ENCODE measurements around the gene SMG6. TPM values are rescaled to one million over a fixed set of nuclear protein-coding genes. Genes with fewer than 3 reads are reported as not detected.

SMG6 gene
- polyA plus RNA-seq, 4 donors, result 15.9 to 17.1 (median 16.4) TPM

GRCh38 chr17:2105663-2106062 lies 197.9 kb downstream of the SMG6 start:
- DNase-seq (peak in 1 of 2 donors; percentile 67), FAIRE-seq (no peak)
- Histone ChIP-seq H3K4me3 (ENCODE audit: low read depth in 1 of 3, low read length in 3 of 3) (no peak overlapping the region), H3K27me3 (ENCODE audit: control insufficient read depth in 3 of 3, insufficient read depth in 3 of 3, low read length in 3 of 3) (no peaks in the 10 kb centered on the region), H3K27ac (ENCODE audit: low read depth in 1 of 3, low read length in 2 of 3) (peak overlapping the region in 2 of 3 donors; percentile 0 to 74), H3K4me1 (ENCODE audit: control insufficient read depth in 3 of 3, insufficient read depth in 2 of 3, low read depth in 1 of 3, low read length in 2 of 3) (peaks cover 6 to 24% (median 8%) of the 10 kb centered on the region in 3 donors), H3K9me3 (ENCODE audit: control insufficient read depth in 2 of 2, insufficient read depth in 1 of 2, low read depth in 1 of 2, low read length in 1 of 2) (no peaks in the 10 kb centered on the region), H3K36me3 (ENCODE audit: control insufficient read depth in 3 of 3, insufficient read depth in 2 of 3, low read depth in 1 of 3, low read length in 3 of 3) (peaks cover 0 to 19% (median 0%) of the 10 kb centered on the region in 3 donors)
- WGBS, 3 donors, result 11 to 63% (median 38%) methylated on average over 1 of the region's 1 CpG

GRCh38 chr17:2102931-2103809 lies 200.4 kb downstream of the SMG6 start:
- FAIRE-seq (no peak), DNase-seq (no peak)
- Histone ChIP-seq H3K27ac (ENCODE audit: low read depth in 1 of 3, low read length in 2 of 3) (peak overlapping the region in 1 of 3 donors; percentile 28), H3K4me1 (ENCODE audit: control insufficient read depth in 3 of 3, insufficient read depth in 2 of 3, low read depth in 1 of 3, low read length in 2 of 3) (peaks cover 6 to 24% (median 8%) of the 10 kb centered on the region in 3 donors), H3K4me3 (ENCODE audit: low read depth in 1 of 3, low read length in 3 of 3) (no peak overlapping the region), H3K27me3 (ENCODE audit: control insufficient read depth in 3 of 3, insufficient read depth in 3 of 3, low read length in 3 of 3) (no peaks in the 10 kb centered on the region), H3K36me3 (ENCODE audit: control insufficient read depth in 3 of 3, insufficient read depth in 2 of 3, low read depth in 1 of 3, low read length in 3 of 3) (peaks cover 0 to 12% (median 0%) of the 10 kb centered on the region in 3 donors), H3K9me3 (ENCODE audit: control insufficient read depth in 2 of 2, insufficient read depth in 1 of 2, low read depth in 1 of 2, low read length in 1 of 2) (no peaks in the 10 kb centered on the region)
- 86 to 88% (median 87%) methylated on average over 9 of the region's 9 CpGs for whole genome bisulfite sequencing, 3 donors

GRCh38 chr17:2101448-2102257 lies 201.9 kb downstream of the SMG6 start:
- FAIRE-seq (no peak), DNase-seq (peak in 1 of 2 donors; percentile 98)
- 30 to 42% (median 41%) methylated on average over 15 of the region's 15 CpGs for WGBS, 3 donors
- no peaks in the 10 kb centered on the region for H3K9me3 ChIP-seq (ENCODE audit: control insufficient read depth in 2 of 2, insufficient read depth in 1 of 2, low read depth in 1 of 2, low read length in 1 of 2)
- no peaks in the 10 kb centered on the region for H3K27me3 ChIP-seq (ENCODE audit: control insufficient read depth in 3 of 3, insufficient read depth in 3 of 3, low read length in 3 of 3)
- no peak overlapping the region for H3K4me3 ChIP-seq (ENCODE audit: low read depth in 1 of 3, low read length in 3 of 3)
- H3K36me3 ChIP-seq (ENCODE audit: control insufficient read depth in 3 of 3, insufficient read depth in 2 of 3, low read depth in 1 of 3, low read length in 3 of 3), result peaks cover 0 to 10% (median 0%) of the 10 kb centered on the region in 3 donors
- H3K4me1 ChIP-seq (ENCODE audit: control insufficient read depth in 3 of 3, insufficient read depth in 2 of 3, low read depth in 1 of 3, low read length in 2 of 3), result peaks cover 6 to 14% (median 8%) of the 10 kb centered on the region in 3 donors
- H3K27ac ChIP-seq (ENCODE audit: low read depth in 1 of 3, low read length in 2 of 3), result peak overlapping the region in 1 of 3 donors; percentile 63

GRCh38 chr17:2095536-2095910 lies 208.1 kb downstream of the SMG6 start:
- Histone ChIP-seq H3K9me3 (ENCODE audit: control insufficient read depth in 2 of 2, insufficient read depth in 1 of 2, low read depth in 1 of 2, low read length in 1 of 2) (no peaks in the 10 kb centered on the region), H3K4me1 (ENCODE audit: control insufficient read depth in 3 of 3, insufficient read depth in 2 of 3, low read depth in 1 of 3, low read length in 2 of 3) (peaks cover 0 to 16% (median 0%) of the 10 kb centered on the region in 3 donors), H3K36me3 (ENCODE audit: control insufficient read depth in 3 of 3, insufficient read depth in 2 of 3, low read depth in 1 of 3, low read length in 3 of 3) (peaks cover 0 to 29% (median 0%) of the 10 kb centered on the region in 3 donors), H3K27ac (ENCODE audit: low read depth in 1 of 3, low read length in 2 of 3) (peak overlapping the region; percentile 6 to 46 (median 10)), H3K4me3 (ENCODE audit: low read depth in 1 of 3, low read length in 3 of 3) (no peak overlapping the region), H3K27me3 (ENCODE audit: control insufficient read depth in 3 of 3, insufficient read depth in 3 of 3, low read length in 3 of 3) (no peaks in the 10 kb centered on the region)
- no peak for DNase-seq
- 87 to 90% (median 88%) methylated on average over 10 of the region's 10 CpGs for WGBS, 3 donors
- FAIRE-seq, result no peak

GRCh38 chr17:2094891-2095535 lies 208.6 kb downstream of the SMG6 start:
- H3K4me1 ChIP-seq (ENCODE audit: control insufficient read depth in 3 of 3, insufficient read depth in 2 of 3, low read depth in 1 of 3, low read length in 2 of 3), result peaks cover 0 to 16% (median 0%) of the 10 kb centered on the region in 3 donors
- H3K4me3 ChIP-seq (ENCODE audit: low read depth in 1 of 3, low read length in 3 of 3), result no peak overlapping the region
- H3K27me3 ChIP-seq (ENCODE audit: control insufficient read depth in 3 of 3, insufficient read depth in 3 of 3, low read length in 3 of 3), result no peaks in the 10 kb centered on the region
- FAIRE-seq, result no peak
- WGBS, 3 donors, result 52 to 62% (median 53%) methylated on average over 12 of the region's 12 CpGs
- peak overlapping the region; percentile 6 to 46 (median 36) for H3K27ac ChIP-seq (ENCODE audit: low read depth in 1 of 3, low read length in 2 of 3)
- peaks cover 0 to 29% (median 0%) of the 10 kb centered on the region in 3 donors for H3K36me3 ChIP-seq (ENCODE audit: control insufficient read depth in 3 of 3, insufficient read depth in 2 of 3, low read depth in 1 of 3, low read length in 3 of 3)
- DNase-seq, result peak; percentile 65 to 70
- no peaks in the 10 kb centered on the region for H3K9me3 ChIP-seq (ENCODE audit: control insufficient read depth in 2 of 2, insufficient read depth in 1 of 2, low read depth in 1 of 2, low read length in 1 of 2)

- Histone ChIP-seq H3K27ac (ENCODE audit: low read depth in 1 of 3, low read length in 2 of 3) (no peak overlapping the region), H3K4me1 (ENCODE audit: control insufficient read depth in 3 of 3, insufficient read depth in 2 of 3, low read depth in 1 of 3, low read length in 2 of 3) (peaks cover 6 to 31% (median 8%) of the 10 kb centered on the region in 3 donors), H3K4me3 (ENCODE audit: low read depth in 1 of 3, low read length in 3 of 3) (no peak overlapping the region), H3K27me3 (ENCODE audit: control insufficient read depth in 3 of 3, insufficient read depth in 3 of 3, low read length in 3 of 3) (no peaks in the 10 kb centered on the region), H3K9me3 (ENCODE audit: control insufficient read depth in 2 of 2, insufficient read depth in 1 of 2, low read depth in 1 of 2, low read length in 1 of 2) (no peaks in the 10 kb centered on the region), H3K36me3 (ENCODE audit: control insufficient read depth in 3 of 3, insufficient read depth in 2 of 3, low read depth in 1 of 3, low read length in 3 of 3) (peaks cover 0 to 29% (median 0%) of the 10 kb centered on the region in 3 donors)
- 33 to 67% (median 41%) methylated on average over 5 of the region's 5 CpGs for WGBS, 3 donors
- DNase-seq (no peak), FAIRE-seq (no peak)
Observed at GRCh38 chr17:2093349-2093748, 210.2 kb downstream of the SMG6 start.

- no peaks in the 10 kb centered on the region for H3K9me3 ChIP-seq (ENCODE audit: control insufficient read depth in 2 of 2, insufficient read depth in 1 of 2, low read depth in 1 of 2, low read length in 1 of 2)
- H3K4me3 ChIP-seq (ENCODE audit: low read depth in 1 of 3, low read length in 3 of 3), result no peak overlapping the region
- DNase-seq (no peak), FAIRE-seq (no peak)
- WGBS, 3 donors, result 85 to 92% (median 87%) methylated on average over 4 of the region's 4 CpGs
- H3K36me3 ChIP-seq (ENCODE audit: control insufficient read depth in 3 of 3, insufficient read depth in 2 of 3, low read depth in 1 of 3, low read length in 3 of 3), result peaks cover 0 to 34% (median 0%) of the 10 kb centered on the region in 3 donors
- no peaks in the 10 kb centered on the region for H3K27me3 ChIP-seq (ENCODE audit: control insufficient read depth in 3 of 3, insufficient read depth in 3 of 3, low read length in 3 of 3)
- peak overlapping the region; percentile 3 to 43 (median 36) for H3K27ac ChIP-seq (ENCODE audit: low read depth in 1 of 3, low read length in 2 of 3)
- peaks cover 9 to 38% (median 12%) of the 10 kb centered on the region in 3 donors for H3K4me1 ChIP-seq (ENCODE audit: control insufficient read depth in 3 of 3, insufficient read depth in 2 of 3, low read depth in 1 of 3, low read length in 2 of 3)
Observed at GRCh38 chr17:2092253-2092652, 211.3 kb downstream of the SMG6 start.
